Loucy (cell line): ENCODE data around the gene ARHGAP31.

Experiments
- H2AFZ ChIP-seq: fragments of 200-600 bp; sonication (generic); 2 replicates; pipeline ENCODE4 v1.6.0; 2016; ENCODE audit warnings: antibody characterized with exemption, mild to moderate bottlenecking, low read length, moderate library complexity
- H3F3A ChIP-seq: fragments of 200-600 bp; 2 replicates; pipeline ENCODE4 v1.6.0; 2016; ENCODE audit warnings: antibody characterized with exemption, low read depth, mild to moderate bottlenecking
- H3K27me3 ChIP-seq: fragments of 200-600 bp; sonication (generic); 2 replicates; pipeline ENCODE4 v1.6.1; 2014; ENCODE audit warnings: low read length, mild to moderate bottlenecking; ENCODE audit not compliant: insufficient read depth, poor library complexity, severe bottlenecking
- H3K36me3 ChIP-seq: fragments of 200-600 bp; sonication (generic); 2 replicates; pipeline ENCODE4 v1.6.1; 2016; ENCODE audit warnings: low read length; ENCODE audit not compliant: insufficient read depth
- H3K4me1 ChIP-seq: fragments of 200-600 bp; sonication (generic); 2 replicates; pipeline ENCODE4 v1.5.1; 2014; ENCODE audit warnings: low read length, mild to moderate bottlenecking; ENCODE audit not compliant: insufficient read depth, poor library complexity, severe bottlenecking
- H3K4me2 ChIP-seq: fragments of 200-600 bp; sonication (generic); 2 replicates; pipeline ENCODE4 v1.6.0; 2014; ENCODE audit warnings: antibody characterized with exemption, low read length, low read depth, mild to moderate bottlenecking; ENCODE audit not compliant: poor library complexity, severe bottlenecking
- H3K4me3 ChIP-seq: fragments of 200-600 bp; sonication (generic); 2 replicates; pipeline ENCODE4 v1.5.1; 2014; ENCODE audit warnings: low read length, mild to moderate bottlenecking, mixed read lengths; ENCODE audit not compliant: poor library complexity, severe bottlenecking
- H3K79me2 ChIP-seq: fragments of 200-600 bp; sonication (generic); 2 replicates; pipeline ENCODE4 v1.6.1; 2014; ENCODE audit warnings: low read length; ENCODE audit not compliant: insufficient read depth
- H3K9ac ChIP-seq: fragments of 200-600 bp; sonication (generic); 2 replicates; pipeline ENCODE4 v1.6.0; 2014; ENCODE audit warnings: mild to moderate bottlenecking, low read depth, low read length, moderate library complexity; ENCODE audit not compliant: poor library complexity, severe bottlenecking
- H3K9me2 ChIP-seq: fragments of 200-600 bp; sonication (generic); replicated peaks from 2 replicates; pipeline ENCODE4 v1.6.1; 2016; ENCODE audit warnings: low read depth, low read length, mixed read lengths
- H3K9me3 ChIP-seq: fragments of 200-600 bp; sonication (generic); 2 replicates; pipeline ENCODE4 v1.6.1; 2014; ENCODE audit warnings: mild to moderate bottlenecking, antibody characterized with exemption, low read length, low read depth; ENCODE audit not compliant: insufficient read depth
- H4K20me1 ChIP-seq: fragments of 200-600 bp; sonication (generic); 2 replicates; pipeline ENCODE4 v1.6.0; 2014; ENCODE audit warnings: antibody characterized with exemption, low read length, mild to moderate bottlenecking; ENCODE audit not compliant: insufficient read depth, poor library complexity, severe bottlenecking
- CTCF ChIP-seq: fragments of 200-600 bp; sonication (generic); conservative IDR thresholded peaks from 2 replicates; pipeline ENCODE4 v1.5.1; 2014; ENCODE audit warnings: mild to moderate bottlenecking, antibody characterized with exemption, low read length
- EZH2phosphoT487 ChIP-seq: fragments of 200-600 bp; IDR thresholded peaks from 2 replicates; pipeline ENCODE4 v1.6.1; 2018; ENCODE audit warnings: antibody characterized with exemption, mild to moderate bottlenecking, moderate library complexity, borderline replicate concordance

Gene ARHGAP31

GRCh38 chr3:119255214-119255613 lies 39.0 kb upstream of the ARHGAP31 start:
- H3K36me3 ChIP-seq = no peaks in the 10 kb centered on the region
- H3F3A ChIP-seq = no peaks in the 10 kb centered on the region
- no peaks in the 10 kb centered on the region for H3K79me2 ChIP-seq
- no peak overlapping the region for H3K4me3 ChIP-seq
- H3K9me3 ChIP-seq = no peaks in the 10 kb centered on the region
- H3K9me2 ChIP-seq = no peaks in the 10 kb centered on the region
- no peak overlapping the region for H2AFZ ChIP-seq
- H3K9ac ChIP-seq = no peak overlapping the region
- H3K27me3 ChIP-seq = no peaks in the 10 kb centered on the region
- peaks cover 12% of the 10 kb centered on the region for H3K4me1 ChIP-seq
- TF ChIP-seq EZH2phosphoT487 = no peak
- no peak for TF ChIP-seq CTCF
- H3K4me2 ChIP-seq = no peak overlapping the region
- H4K20me1 ChIP-seq = no peaks in the 10 kb centered on the region

DNA sequence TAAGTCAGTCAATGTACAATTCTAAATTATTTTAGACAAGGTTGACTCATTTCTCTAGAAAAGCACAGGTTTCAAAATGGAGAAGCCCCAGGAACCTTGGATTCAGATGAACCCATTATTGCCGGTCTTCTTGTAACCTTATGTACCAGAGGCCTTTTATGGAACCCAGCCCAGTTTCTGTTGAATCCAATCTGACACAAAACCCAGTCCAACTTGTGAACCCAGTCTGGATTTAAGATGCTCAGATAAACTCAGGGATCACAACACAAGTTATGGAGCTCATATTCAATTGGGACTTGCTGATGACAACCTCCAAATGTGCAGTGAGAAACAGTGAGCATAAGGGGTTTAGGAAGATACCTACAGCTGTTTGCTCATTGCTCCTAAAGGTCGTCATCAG lies 37.1 kb upstream of the ARHGAP31 start:
- H3K9me3 ChIP-seq = no peaks in the 10 kb centered on the region
- no peaks in the 10 kb centered on the region for H3F3A ChIP-seq
- peak overlapping the region; percentile 31; the same call in 1 of the 2 replicates for H2AFZ ChIP-seq
- no peak overlapping the region for H3K4me2 ChIP-seq
- H3K79me2 ChIP-seq = no peaks in the 10 kb centered on the region
- no peak overlapping the region for H3K4me3 ChIP-seq
- no peaks in the 10 kb centered on the region for H3K9me2 ChIP-seq
- peaks cover 12% of the 10 kb centered on the region for H3K4me1 ChIP-seq
- H4K20me1 ChIP-seq = no peaks in the 10 kb centered on the region
- no peaks in the 10 kb centered on the region for H3K36me3 ChIP-seq
- H3K27me3 ChIP-seq = no peaks in the 10 kb centered on the region
- H3K9ac ChIP-seq = no peak overlapping the region
- TF ChIP-seq EZH2phosphoT487 (no peak), CTCF (no peak)

DNA sequence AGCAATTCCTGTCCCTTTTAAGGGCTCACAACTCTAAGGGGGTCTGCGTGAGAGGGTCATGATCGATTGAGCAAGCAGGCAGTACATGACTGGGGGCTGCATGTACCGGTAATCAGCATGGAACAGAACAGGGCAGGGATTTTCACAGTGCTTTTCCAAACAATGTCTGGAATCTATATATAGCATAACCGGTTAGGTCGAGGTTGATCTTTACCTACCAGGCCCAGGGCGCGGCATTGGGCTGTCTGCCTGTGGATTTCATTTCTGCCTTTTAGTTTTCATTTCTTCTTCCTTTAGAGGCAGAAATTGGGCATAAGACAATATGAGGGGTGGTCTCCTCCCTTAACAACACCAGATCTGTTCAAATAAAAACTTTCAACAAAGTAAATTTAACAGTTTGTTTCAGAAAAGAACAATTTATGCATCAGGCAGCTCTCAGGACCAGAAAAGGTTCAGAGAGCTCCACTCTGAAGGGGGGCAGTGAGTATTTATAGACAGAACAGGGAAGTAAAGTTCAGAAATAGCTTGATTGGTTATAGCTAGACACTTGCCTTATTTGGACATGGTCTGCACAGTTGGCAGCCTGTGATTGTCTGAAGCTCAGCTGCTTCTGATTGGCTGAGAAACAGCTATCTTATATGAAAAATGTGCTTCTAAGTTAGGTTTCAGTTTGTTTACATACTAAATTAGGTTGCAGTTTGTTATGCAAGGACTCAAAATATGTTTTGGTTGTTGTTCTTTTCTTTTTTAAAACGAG lies 36.4 kb upstream of the ARHGAP31 start:
- H3K4me2 ChIP-seq = peak overlapping the region; percentile 0
- H3K4me1 ChIP-seq = peaks cover 12% of the 10 kb centered on the region
- H3F3A ChIP-seq = no peaks in the 10 kb centered on the region
- no peak overlapping the region for H3K4me3 ChIP-seq
- no peaks in the 10 kb centered on the region for H3K9me2 ChIP-seq
- no peak overlapping the region for H3K9ac ChIP-seq
- H3K9me3 ChIP-seq = no peaks in the 10 kb centered on the region
- no peaks in the 10 kb centered on the region for H3K36me3 ChIP-seq
- H3K27me3 ChIP-seq = no peaks in the 10 kb centered on the region
- no peaks in the 10 kb centered on the region for H3K79me2 ChIP-seq
- no peaks in the 10 kb centered on the region for H4K20me1 ChIP-seq
- H2AFZ ChIP-seq = peak overlapping the region; percentile 59; the same call in 1 of the 2 replicates
- TF ChIP-seq CTCF = no peak
- TF ChIP-seq EZH2phosphoT487 = no peak
